Measurements from ENCODE around the gene CYB5B. TPM values are rescaled to one million over a fixed set of nuclear protein-coding genes. Genes with fewer than 3 reads are reported as not detected.

The CYB5B gene
- total and polyA plus RNA-seq, 12 donors = 153 to 1,039 (median 465) TPM

- no peak overlapping the region for H3K4me3 ChIP-seq
- no peaks in the 10 kb centered on the region for H3K9me3 ChIP-seq (replicated peaks in 1 of 3)
- no peaks in the 10 kb centered on the region for H3K4me1 ChIP-seq (replicated peaks in 1 of 2)
- WGBS, 4 donors = 81 to 90% (median 85%) methylated on average over 4 of the region's 4 CpGs
- no peak for DNase-seq
- intact Hi-C loops (cut with DNase I) = no loop called here
- H3K36me3 ChIP-seq (replicated peaks in 1 of 2) = no peaks in the 10 kb centered on the region
- TF ChIP-seq POLR2A (IDR thresholded peaks at IDR 0.05) (no peak), CTCF (IDR thresholded peaks at IDR 0.05) (no peak)
- H3K27ac ChIP-seq = no peak overlapping the region
- H3K27me3 ChIP-seq = no peaks in the 10 kb centered on the region
Observed at GRCh38 chr16:69511651-69512050, 87.2 kb downstream of the CYB5B start.

- Histone ChIP-seq H3K27ac (peak overlapping the region in 1 of 5 donors; percentile 55), H3K4me3 (no peak overlapping the region), H3K9me3 (replicated peaks in 1 of 3) (no peaks in the 10 kb centered on the region), H3K4me1 (replicated peaks in 1 of 2) (no peaks in the 10 kb centered on the region), H3K27me3 (no peaks in the 10 kb centered on the region), H3K36me3 (replicated peaks in 1 of 2) (no peaks in the 10 kb centered on the region)
- TF ChIP-seq POLR2A (IDR thresholded peaks at IDR 0.05) = no peak
- TF ChIP-seq CTCF (IDR thresholded peaks at IDR 0.05) = no peak
- DNase-seq = no peak
- 70 to 88% (median 72%) methylated on average over 2 of the region's 2 CpGs for WGBS, 4 donors
- intact Hi-C loops (cut with DNase I) = no loop called here
Observed at GRCh38 chr16:69513180-69513966, 89.0 kb downstream of the CYB5B start.

GRCh38 chr16:69514356-69514755 lies 89.9 kb downstream of the CYB5B start:
- Histone ChIP-seq H3K4me3 (no peak overlapping the region), H3K27ac (no peak overlapping the region), H3K36me3 (replicated peaks in 1 of 2) (no peaks in the 10 kb centered on the region), H3K9me3 (replicated peaks in 1 of 3) (no peaks in the 10 kb centered on the region), H3K27me3 (no peaks in the 10 kb centered on the region), H3K4me1 (replicated peaks in 1 of 2) (no peaks in the 10 kb centered on the region)
- DNase-seq = no peak
- TF ChIP-seq POLR2A (IDR thresholded peaks at IDR 0.05) (no peak), CTCF (IDR thresholded peaks at IDR 0.05) (no peak)
- WGBS, 4 donors = 82 to 92% (median 86%) methylated on average over 6 of the region's 6 CpGs
- intact Hi-C loops (cut with DNase I) = no loop called here

Other genes starting within 250 kb of the CYB5B start
- 10 to 100 TPM in 8 of 9 donors, 1 to 10 TPM in 1; 9.8 to 52.7 (median 43.7) TPM for gene SNTB2, start 237.5 kb upstream of the CYB5B start, total RNA-seq
- gene SNTB2, start 237.5 kb upstream of the CYB5B start, polyA plus RNA-seq = 1 to 10 TPM; 3.6 to 8.8 (median 8.4) TPM
- 10 to 100 TPM; 28.1 to 39.5 (median 34.5) TPM for gene VPS4A, start 113.3 kb upstream of the CYB5B start, total RNA-seq
- gene VPS4A, start 113.3 kb upstream of the CYB5B start, polyA plus RNA-seq = 10 to 100 TPM; 31.2 to 55.1 (median 42.5) TPM
- 10 to 100 TPM in 8 of 9 donors, 1 to 10 TPM in 1; 9.7 to 61.9 (median 23.1) TPM for gene PDF, start 94.0 kb upstream of the CYB5B start, total RNA-seq
- gene PDF, start 94.0 kb upstream of the CYB5B start, polyA plus RNA-seq = 1 to 10 TPM; 1.2 to 4.2 (median 2.0) TPM
- gene COG8, start 85.1 kb upstream of the CYB5B start, total RNA-seq = 10 to 100 TPM; 41.2 to 85.3 (median 55.4) TPM
- gene COG8, start 85.1 kb upstream of the CYB5B start, polyA plus RNA-seq = 10 to 100 TPM; 26.1 to 30.1 (median 28.0) TPM
- 10 to 100 TPM; 10.5 to 38.0 (median 21.7) TPM for gene NIP7, start 84.8 kb upstream of the CYB5B start, total RNA-seq
- gene NIP7, start 84.8 kb upstream of the CYB5B start, polyA plus RNA-seq = 10 to 100 TPM; 12.4 to 28.3 (median 13.6) TPM
- under 1 TPM in 5 of 9 donors, not detected in 4; 0.22 to 0.56 (median 0.42) TPM for gene TMED6, start 72.8 kb upstream of the CYB5B start, total RNA-seq
- 1 to 10 TPM in 1 of 3 donors, under 1 TPM in 1, not detected in 1; 0.22 to 2.5 TPM for gene TMED6, start 72.8 kb upstream of the CYB5B start, polyA plus RNA-seq
- gene TERF2, start 38.6 kb upstream of the CYB5B start, total RNA-seq = 10 to 100 TPM; 11.0 to 38.0 (median 24.3) TPM
- 10 to 100 TPM; 11.1 to 50.1 (median 12.4) TPM for gene TERF2, start 38.6 kb upstream of the CYB5B start, polyA plus RNA-seq
- 10 to 100 TPM; 39.3 to 79.4 (median 54.4) TPM for gene NFAT5, start 141.3 kb downstream of the CYB5B start, total RNA-seq
- gene NFAT5, start 141.3 kb downstream of the CYB5B start, polyA plus RNA-seq = 10 to 100 TPM in 1 of 3 donors, 1 to 10 TPM in 2; 1.9 to 21.9 (median 9.6) TPM